ENCODE measurements around the gene R3HDM1. TPM values are rescaled to one million over a fixed set of nuclear protein-coding genes. Genes with fewer than 3 reads are reported as not detected.
"Not testable (repeated sequence)": the region's sequence is repeated elsewhere in the genome, so short reads cannot be mapped to it uniquely, and the experiment has no call there.

The R3HDM1 gene
- total RNA-seq, 2 experiments from 2014 or later = 66.5 to 75.8 TPM

GRCh38 chr2:135530313-135531230, 712 bp upstream of the R3HDM1 start, which contains the start of gene ZRANB3:
Gene ZRANB3, minus strand, starts transcription at chr2:135531218.
- intact Hi-C loops (cut with micrococcal nuclease) = loop anchor here (2.0 to 10.0 kb wide), 2 partner anchors 506 to 612 kb away; partner anchors contain the start of gene CCNT2
- ATAC-seq = peak; percentile 77
- peak; percentile 98 for DNase-seq
- TF ChIP-seq, protein P1, sequence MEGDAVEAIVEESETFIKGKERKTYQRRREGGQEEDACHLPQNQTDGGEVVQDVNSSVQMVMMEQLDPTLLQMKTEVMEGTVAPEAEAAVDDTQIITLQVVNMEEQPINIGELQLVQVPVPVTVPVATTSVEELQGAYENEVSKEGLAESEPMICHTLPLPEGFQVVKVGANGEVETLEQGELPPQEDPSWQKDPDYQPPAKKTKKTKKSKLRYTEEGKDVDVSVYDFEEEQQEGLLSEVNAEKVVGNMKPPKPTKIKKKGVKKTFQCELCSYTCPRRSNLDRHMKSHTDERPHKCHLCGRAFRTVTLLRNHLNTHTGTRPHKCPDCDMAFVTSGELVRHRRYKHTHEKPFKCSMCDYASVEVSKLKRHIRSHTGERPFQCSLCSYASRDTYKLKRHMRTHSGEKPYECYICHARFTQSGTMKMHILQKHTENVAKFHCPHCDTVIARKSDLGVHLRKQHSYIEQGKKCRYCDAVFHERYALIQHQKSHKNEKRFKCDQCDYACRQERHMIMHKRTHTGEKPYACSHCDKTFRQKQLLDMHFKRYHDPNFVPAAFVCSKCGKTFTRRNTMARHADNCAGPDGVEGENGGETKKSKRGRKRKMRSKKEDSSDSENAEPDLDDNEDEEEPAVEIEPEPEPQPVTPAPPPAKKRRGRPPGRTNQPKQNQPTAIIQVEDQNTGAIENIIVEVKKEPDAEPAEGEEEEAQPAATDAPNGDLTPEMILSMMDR (IDR thresholded peaks at IDR 0.05) = no peak
- Mint-ChIP-seq H3K4me1 (ENCODE audit: low read depth) (peaks cover 33% of the 10 kb centered on the region), H3K4me3 (no peak within 1 kb of the TSS), H3K9me3 (no peaks in the 10 kb centered on the region), H3K27me3 (no peaks in the 10 kb centered on the region), H3K27ac (no peak within 1 kb of the TSS), H3K36me3 (ENCODE audit: low read depth) (peaks cover 22% of the 10 kb centered on the region)
- POLR2A ChIA-PET = interaction anchor here (0.5 to 1.6 kb wide), 8 partner anchors 12 to 612 kb away, joined by 3 to 6 read pairs (median 3); partner anchors contain the start of gene CCNT2
- CTCF ChIA-PET = interaction anchor here (0.5 to 1.0 kb wide), 4 partner anchors 95 to 526 kb away, joined by 3 read pairs; partner anchors contain the start of gene RAB3GAP1

GRCh38 chr2:135532581-135532980, 1.3 kb downstream of the R3HDM1 start:
- TF ChIP-seq, protein P1 (IDR thresholded peaks at IDR 0.05) = no peak
- DNase-seq (no peak), ATAC-seq (no peak)
- ChIA-PET POLR2A (interaction anchor here (0.6 to 1.8 kb wide), 3 partner anchors 34 to 1458 kb away, joined by 3 to 7 read pairs (median 6); no protein-coding TSS in a partner anchor), CTCF (interaction anchor here (1.2 kb wide), 2 partner anchors 177 to 304 kb away, joined by 3 to 5 read pairs; no protein-coding TSS in a partner anchor)
- Mint-ChIP-seq H3K27me3 (no peaks in the 10 kb centered on the region), H3K36me3 (ENCODE audit: low read depth) (peaks cover 19% of the 10 kb centered on the region), H3K4me3 (no peak overlapping the region), H3K4me1 (ENCODE audit: low read depth) (peaks cover 31% of the 10 kb centered on the region), H3K9me3 (no peaks in the 10 kb centered on the region), H3K27ac (no peak overlapping the region)
- intact Hi-C loops (cut with micrococcal nuclease) = loop anchor here (10.0 kb wide), 1 partner anchor 508 kb away; no protein-coding TSS in a partner anchor

- CTCF ChIA-PET = interaction anchor here (1.0 kb wide), 1 partner anchor 177 kb away, joined by 3 read pairs; no protein-coding TSS in a partner anchor
Observed at GRCh38 chr2:135533545-135533944, 2.3 kb downstream of the R3HDM1 start.

DNA sequence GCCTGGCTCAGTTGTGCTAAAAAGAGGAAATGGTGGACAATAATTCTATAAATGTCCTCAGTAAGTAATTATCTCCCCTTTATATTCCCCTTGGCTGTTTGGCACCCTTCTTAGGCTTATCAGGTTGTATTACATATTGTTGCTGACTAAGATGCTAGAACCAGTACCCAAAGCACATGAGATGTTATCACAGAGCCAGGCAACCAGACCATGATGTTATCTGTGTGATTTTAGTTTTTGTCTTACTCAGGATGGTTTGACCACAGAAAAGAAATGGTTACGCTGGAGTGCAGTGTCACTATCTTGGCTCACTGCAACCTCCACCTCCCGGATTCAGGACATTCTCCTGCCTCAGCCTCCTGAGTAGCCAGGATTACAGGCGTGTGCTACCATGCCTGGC, 15.2 kb downstream of the R3HDM1 start:
- ChIA-PET CTCF (no interaction called here), POLR2A (no interaction called here)
- DNase-seq (no peak), ATAC-seq (peak; percentile 42)
- Mint-ChIP-seq H3K27ac (no peak overlapping the region), H3K4me3 (no peak overlapping the region), H3K36me3 (ENCODE audit: low read depth) (peaks cover 10% of the 10 kb centered on the region), H3K4me1 (ENCODE audit: low read depth) (peaks cover 25% of the 10 kb centered on the region), H3K9me3 (no peaks in the 10 kb centered on the region), H3K27me3 (no peaks in the 10 kb centered on the region)
- TF ChIP-seq, protein P1 (IDR thresholded peaks at IDR 0.05) = no peak
- intact Hi-C loops (cut with micrococcal nuclease) = no loop called here

More at GRCh38 chr2:135533545-135533944, 2.3 kb downstream of the R3HDM1 start:
- Mint-ChIP-seq H3K36me3 (ENCODE audit: low read depth) (peaks cover 20% of the 10 kb centered on the region), H3K4me1 (ENCODE audit: low read depth) (peaks cover 28% of the 10 kb centered on the region)
- DNase-seq, H3K27ac Mint-ChIP-seq, POLR2A ChIA-PET, H3K4me3 Mint-ChIP-seq, H3K27me3 Mint-ChIP-seq, ATAC-seq, H3K9me3 Mint-ChIP-seq: not testable (repeated sequence)
- intact Hi-C loops (cut with micrococcal nuclease) = loop anchor here (10.0 kb wide), 1 partner anchor 509 kb away; no protein-coding TSS in a partner anchor

DNA sequence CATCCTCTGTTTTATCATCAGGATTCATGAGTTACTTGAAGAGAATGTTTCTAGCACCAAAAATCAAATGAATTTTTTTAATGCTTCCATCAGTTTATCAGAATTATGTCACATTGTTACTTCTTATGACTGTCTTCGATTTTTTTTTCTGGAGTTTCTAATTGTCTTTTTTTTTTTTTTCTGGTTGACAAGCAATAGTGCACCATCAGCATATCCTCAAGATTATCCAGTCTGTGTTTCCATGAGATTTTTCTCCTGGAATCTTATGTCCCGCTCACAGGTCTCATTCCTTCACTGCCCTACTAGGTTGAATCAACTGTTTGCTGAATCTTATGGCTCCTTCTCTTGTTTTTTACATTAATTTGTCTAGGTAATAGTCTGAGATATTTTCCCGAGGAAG, 16.0 kb downstream of the R3HDM1 start:
- H3K36me3 Mint-ChIP-seq (ENCODE audit: low read depth) = peaks cover 10% of the 10 kb centered on the region
- TF ChIP-seq, protein P1 (IDR thresholded peaks at IDR 0.05) = no peak
- H3K4me1 Mint-ChIP-seq (ENCODE audit: low read depth) = peaks cover 25% of the 10 kb centered on the region
- POLR2A ChIA-PET = no interaction called here
- no peaks in the 10 kb centered on the region for H3K9me3 Mint-ChIP-seq
- CTCF ChIA-PET = no interaction called here
- ATAC-seq (no peak), DNase-seq (no peak)
- H3K27ac Mint-ChIP-seq = no peak overlapping the region
- intact Hi-C loops (cut with micrococcal nuclease) = no loop called here
- H3K27me3 Mint-ChIP-seq = no peaks in the 10 kb centered on the region
- no peak overlapping the region for H3K4me3 Mint-ChIP-seq

Data from activated CD8-positive, alpha-beta T cell treated with anti-CD3 and anti-CD28 coated beads for 36 hours (primary cell).